PC-3 (cell line): ENCODE data around the gene MRPL1.

Experiments used
- EZH2phosphoT487 ChIP-seq: fragments of 300-600 bp; sonication (generic); IDR thresholded peaks from 2 replicates; pipeline ENCODE4 v1.6.1; 2018; ENCODE audit warnings: mild to moderate bottlenecking, antibody characterized with exemption, low read length, borderline replicate concordance
- TF ChIP-seq, protein P1 (sequence below): fragments of 300-600 bp; sonication (generic); conservative IDR thresholded peaks from 2 replicates; pipeline ENCODE4 v1.5.1; 2017; ENCODE audit warnings: antibody characterized with exemption, low read depth, mild to moderate bottlenecking, low read length

DNA sequence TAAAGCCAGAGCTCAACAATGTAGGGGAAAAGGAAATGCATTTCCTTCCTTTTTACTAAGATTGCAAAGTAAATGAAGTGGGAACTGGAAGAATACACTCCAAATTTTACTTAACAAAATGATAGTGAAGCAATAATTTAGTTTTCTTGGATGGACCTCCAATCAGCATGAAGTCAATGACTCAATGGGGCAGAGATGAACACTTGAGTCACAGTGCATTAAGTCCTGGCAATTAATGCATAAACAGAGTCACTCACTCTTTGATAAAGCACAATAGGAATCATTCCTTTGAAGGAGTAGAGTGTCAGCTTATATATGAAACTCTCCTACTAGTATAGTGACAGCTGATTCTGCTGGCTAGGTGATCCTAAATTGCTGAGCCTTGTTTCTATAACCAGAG lies 127.8 kb downstream of the MRPL1 start:
- TF ChIP-seq, protein P1, sequence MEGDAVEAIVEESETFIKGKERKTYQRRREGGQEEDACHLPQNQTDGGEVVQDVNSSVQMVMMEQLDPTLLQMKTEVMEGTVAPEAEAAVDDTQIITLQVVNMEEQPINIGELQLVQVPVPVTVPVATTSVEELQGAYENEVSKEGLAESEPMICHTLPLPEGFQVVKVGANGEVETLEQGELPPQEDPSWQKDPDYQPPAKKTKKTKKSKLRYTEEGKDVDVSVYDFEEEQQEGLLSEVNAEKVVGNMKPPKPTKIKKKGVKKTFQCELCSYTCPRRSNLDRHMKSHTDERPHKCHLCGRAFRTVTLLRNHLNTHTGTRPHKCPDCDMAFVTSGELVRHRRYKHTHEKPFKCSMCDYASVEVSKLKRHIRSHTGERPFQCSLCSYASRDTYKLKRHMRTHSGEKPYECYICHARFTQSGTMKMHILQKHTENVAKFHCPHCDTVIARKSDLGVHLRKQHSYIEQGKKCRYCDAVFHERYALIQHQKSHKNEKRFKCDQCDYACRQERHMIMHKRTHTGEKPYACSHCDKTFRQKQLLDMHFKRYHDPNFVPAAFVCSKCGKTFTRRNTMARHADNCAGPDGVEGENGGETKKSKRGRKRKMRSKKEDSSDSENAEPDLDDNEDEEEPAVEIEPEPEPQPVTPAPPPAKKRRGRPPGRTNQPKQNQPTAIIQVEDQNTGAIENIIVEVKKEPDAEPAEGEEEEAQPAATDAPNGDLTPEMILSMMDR = no peak
- TF ChIP-seq EZH2phosphoT487 = no peak
